NCI-H2107 treated with DMSO at 0.1 percent for 48 hours (cell line): Measurements from ENCODE around the gene ALDH1L1.

Experiments
- DNase-seq: peaks from one replicate; lab custom pipeline; 2025; ENCODE audit not compliant: unreplicated experiment; lab: John Stamatoyannopoulos, UW

The ALDH1L1 gene

DNA sequence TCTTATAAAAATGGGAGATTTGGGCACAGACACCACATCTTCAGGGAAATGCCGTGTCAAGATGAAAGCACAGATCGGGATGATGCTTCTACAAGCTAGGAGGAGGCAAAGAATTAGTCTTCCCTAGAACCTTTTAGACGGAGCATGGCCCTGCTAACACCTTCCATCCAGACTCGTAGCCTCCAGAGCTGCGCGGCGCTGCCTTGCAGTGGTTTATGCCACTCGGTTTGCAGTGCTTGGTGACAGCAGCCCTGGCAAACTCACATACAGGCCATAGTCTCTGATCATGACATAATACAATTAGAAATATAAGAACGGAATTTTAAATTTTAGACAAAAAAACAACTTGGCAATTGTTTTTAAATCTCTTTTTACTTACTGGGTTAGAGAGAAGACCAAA lies 59.3 kb downstream of the ALDH1L1 start:
- no peak for DNase-seq

- DNase-seq: no peak
These were observed 60.4 kb downstream of the ALDH1L1 start for GRCh38 chr3:126119976-126120375.

- no peak for DNase-seq
These were observed 61.2 kb downstream of the ALDH1L1 start for GRCh38 chr3:126119008-126119675.

DNA sequence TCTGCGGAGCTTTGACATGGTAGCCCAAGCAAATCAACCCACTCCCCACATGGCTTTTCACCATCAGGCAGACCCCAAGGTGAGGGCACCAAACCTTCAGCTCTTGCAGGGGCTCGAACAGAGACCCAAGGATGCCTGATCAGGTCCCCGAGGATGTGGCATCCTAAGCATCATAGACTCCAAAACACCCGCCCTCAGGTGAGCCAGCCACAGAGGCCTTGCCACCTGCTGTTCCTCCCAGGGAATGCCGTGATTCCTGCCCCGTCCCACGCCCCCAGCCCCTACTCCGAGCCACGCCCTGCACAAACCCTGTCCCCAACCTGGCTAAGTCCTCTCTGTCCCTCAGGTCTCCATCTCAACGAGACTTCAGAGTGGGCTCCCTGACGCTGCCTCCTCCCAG lies 61.8 kb downstream of the ALDH1L1 start:
- DNase-seq: no peak

DNA sequence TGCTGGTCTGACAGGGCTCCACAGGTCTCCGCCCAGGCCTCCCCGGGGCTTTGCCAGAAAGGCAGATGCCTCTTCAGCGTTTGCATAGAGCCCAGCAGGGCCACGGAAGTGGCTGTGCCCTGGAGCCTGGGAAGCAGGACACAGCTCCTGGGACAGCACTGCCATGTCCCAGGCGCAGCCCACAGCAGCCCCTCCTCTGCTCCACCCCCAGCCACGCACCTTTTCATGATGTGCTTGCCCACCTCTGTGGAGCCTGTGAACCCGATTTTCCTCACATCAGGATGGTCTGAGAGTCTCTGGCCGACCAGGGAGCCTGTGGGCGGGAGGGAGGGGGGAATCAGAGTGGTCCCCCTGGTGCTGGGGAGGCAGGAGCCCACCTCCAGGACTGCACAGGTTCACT lies 62.6 kb downstream of the ALDH1L1 start:
- no peak for DNase-seq

GRCh38 chr3:126117212-126117611 lies 63.2 kb downstream of the ALDH1L1 start:
- no peak for DNase-seq

DNA sequence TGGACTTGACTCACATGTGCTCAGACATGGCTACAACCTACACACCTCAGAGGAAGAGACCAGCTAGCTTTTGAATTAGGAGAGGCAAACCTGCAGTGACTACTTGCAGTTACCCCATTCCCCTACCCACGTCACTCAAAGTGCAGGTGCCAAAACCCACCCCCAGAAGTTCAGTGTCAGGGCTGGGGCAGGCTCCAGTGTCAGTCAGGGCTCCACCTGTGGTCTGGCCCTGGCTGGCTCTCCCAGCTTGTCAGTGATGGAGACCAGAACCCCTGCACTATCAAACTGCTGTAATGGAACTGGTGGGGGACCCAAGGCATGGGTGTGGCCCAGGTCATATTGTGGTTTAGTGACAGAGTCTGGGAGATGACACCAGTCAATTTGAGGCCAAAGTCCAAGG lies 63.9 kb downstream of the ALDH1L1 start:
- no peak for DNase-seq

GRCh38 chr3:126114443-126115386 lies 65.7 kb downstream of the ALDH1L1 start:
- no peak for DNase-seq

GRCh38 chr3:126113733-126114442 lies 66.5 kb downstream of the ALDH1L1 start:
- DNase-seq: no peak

GRCh38 chr3:126113238-126113555 lies 67.2 kb downstream of the ALDH1L1 start:
- no peak for DNase-seq

DNA sequence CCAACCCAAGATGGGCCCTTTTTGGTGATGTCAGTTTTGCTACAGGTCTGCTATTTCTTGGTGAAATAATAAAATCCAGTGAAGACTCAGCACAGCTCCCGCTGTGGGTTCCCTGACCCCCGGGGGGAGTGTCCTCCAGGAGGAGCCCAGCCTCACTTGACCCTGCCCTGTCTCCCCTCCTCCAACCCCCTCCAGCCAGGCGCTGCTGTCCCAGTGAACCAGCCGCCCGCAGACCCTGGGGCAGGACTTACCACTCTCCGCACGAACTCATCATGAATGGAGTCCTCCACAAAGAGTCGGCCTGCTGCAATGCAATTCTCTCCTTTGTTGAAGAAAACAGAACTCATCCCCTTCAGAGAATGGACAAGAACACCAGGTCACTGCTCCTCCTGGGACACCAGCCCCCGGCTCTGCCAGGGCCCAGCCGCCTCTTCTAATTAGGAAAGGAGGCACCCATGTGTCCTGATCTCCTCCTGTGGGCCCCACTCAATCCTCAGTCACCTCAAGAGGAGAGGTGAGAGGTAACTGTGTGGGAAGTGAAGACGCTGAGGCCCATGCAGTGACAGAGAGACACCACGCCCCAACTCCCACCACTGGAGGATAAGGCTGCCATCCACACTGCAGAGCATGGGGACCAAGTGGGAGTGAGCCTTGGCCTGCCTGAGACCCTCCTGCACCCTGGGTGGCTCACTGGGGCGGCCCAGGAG lies 67.7 kb downstream of the ALDH1L1 start:
- DNase-seq: no peak

- no peak for DNase-seq
These were observed 68.6 kb downstream of the ALDH1L1 start for GRCh38 chr3:126111566-126112475.

- no peak for DNase-seq
These were observed 69.2 kb downstream of the ALDH1L1 start for GRCh38 chr3:126111126-126111551.

DNA sequence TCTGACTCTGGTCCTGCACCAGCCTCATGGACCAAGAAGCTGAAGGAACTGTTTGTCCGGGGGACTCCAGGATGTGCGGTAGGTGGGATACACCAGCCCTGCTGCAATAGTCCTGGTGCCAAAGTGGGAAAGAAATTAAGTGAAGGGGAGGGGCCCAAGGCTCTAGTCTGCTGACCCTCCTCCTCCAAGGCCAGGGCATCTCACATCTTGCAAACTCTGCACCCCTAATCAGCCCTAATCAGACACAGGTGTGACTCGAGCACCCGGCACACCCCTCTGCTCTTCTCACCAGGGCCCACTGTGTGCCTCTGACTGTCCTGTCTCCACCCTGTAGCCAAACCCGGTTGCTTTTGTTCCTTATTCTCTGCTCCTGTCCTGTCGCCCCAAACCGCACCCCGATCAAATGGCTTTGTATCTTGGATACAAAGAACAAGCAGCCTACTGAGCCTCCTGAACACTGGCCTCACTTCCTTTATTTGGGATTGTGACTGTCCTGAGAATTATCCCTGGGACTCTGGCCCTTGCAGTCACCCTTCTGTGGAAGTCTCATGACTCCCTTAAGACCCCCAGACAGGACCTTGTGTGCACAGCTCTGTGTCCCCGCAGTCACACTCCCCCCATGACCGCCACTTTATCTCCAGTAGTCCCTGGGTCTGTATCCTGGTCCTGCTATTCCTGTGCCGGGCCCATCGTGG lies 69.8 kb downstream of the ALDH1L1 start:
- no peak for DNase-seq

DNA sequence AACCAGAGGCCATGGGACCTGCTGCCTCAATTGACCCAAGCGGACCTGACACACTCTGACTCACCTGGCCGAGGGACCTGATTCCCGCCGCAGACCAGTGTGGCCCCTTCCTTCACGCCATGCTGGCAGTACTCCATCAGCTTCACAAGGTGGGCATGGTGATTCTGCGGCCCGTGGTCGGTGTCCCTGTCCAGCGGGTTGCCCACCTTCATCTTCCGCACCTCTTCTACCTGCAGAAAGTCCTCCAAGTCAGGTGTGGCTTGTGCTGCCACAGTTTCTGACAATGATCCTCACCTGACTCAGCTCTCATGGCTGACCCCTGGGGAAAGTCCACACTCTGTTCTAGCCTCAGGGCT lies 70.5 kb downstream of the ALDH1L1 start:
- no peak for DNase-seq

- no peak for DNase-seq
These were observed 71.1 kb downstream of the ALDH1L1 start for GRCh38 chr3:126109146-126109879.

GRCh38 chr3:126108676-126109050 lies 71.7 kb downstream of the ALDH1L1 start:
- no peak for DNase-seq

- no peak for DNase-seq
These were observed 72.3 kb downstream of the ALDH1L1 start for GRCh38 chr3:126107957-126108675.
